ENCODE measurements around the gene PSMD13. TPM values are rescaled to one million over a fixed set of nuclear protein-coding genes. Genes with fewer than 3 reads are reported as not detected.

The PSMD13 gene
- total and polyA plus RNA-seq, 2 of the 4 experiments (the other 2 are of a cell fraction) = 177 to 217 TPM

DNA sequence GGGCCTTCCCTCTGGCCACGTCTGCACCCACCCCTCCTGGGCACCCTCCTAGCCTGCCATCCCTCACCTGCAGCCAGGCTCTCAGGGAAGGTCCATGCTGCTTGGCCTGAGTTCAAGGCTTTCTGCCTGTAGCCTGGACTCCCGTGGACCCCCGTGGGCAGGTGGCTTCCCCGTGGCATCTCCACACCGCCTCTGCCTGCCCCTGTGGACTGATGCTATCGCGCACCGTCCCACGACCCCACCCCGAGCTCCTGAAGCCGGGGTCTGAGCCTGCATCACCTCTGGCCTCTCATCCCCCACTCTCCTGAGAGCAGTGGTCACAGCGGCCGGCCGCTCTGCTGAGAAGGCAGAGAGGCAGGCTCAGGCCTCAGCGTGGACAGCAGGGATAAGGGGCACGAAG is 58.0 kb downstream of the PSMD13 start:
- Histone ChIP-seq H3K9me1 (ENCODE audit: insufficient read depth, low read length) (no peaks in the 10 kb centered on the region), H3K23ac (ENCODE audit: low read depth, low read length) (no peak overlapping the region), H2AK5ac (ENCODE audit: low read depth, low read length) (no peak overlapping the region), H3K27ac (ENCODE audit: insufficient read depth, low read length) (no peak overlapping the region), H2AFZ (replicated peaks; ENCODE audit: low read length, poor library complexity) (no peak overlapping the region), H3K56ac (ENCODE audit: extremely low read depth, insufficient read depth, low read length) (no peak overlapping the region), H2BK15ac (ENCODE audit: low read depth, low read length) (no peak overlapping the region), H4K91ac (ENCODE audit: insufficient read depth, low read depth, low read length) (no peak overlapping the region), H3K4me3 (ENCODE audit: insufficient read depth, low read depth, low read length) (no peak overlapping the region), H3K9ac (ENCODE audit: low read depth, low read length) (no peak overlapping the region), H4K5ac (ENCODE audit: low read depth, low read length) (no peak overlapping the region), H3K79me1 (ENCODE audit: low read depth in 1 of 2, low read length in 2 of 2) (peaks cover 0 to 2% of the 10 kb centered on the region in 2 experiments; a peak in 3 of 4 replicates), H2BK5ac (ENCODE audit: low read depth, low read length, poor library complexity, severe bottlenecking) (no peak overlapping the region), H2AK9ac (replicated peaks; ENCODE audit: low read depth, low read length, poor library complexity) (no peak overlapping the region), H3K9me3 (ENCODE audit: control insufficient read depth, insufficient read depth, low read length) (no peaks in the 10 kb centered on the region), H3K4me2 (ENCODE audit: low read depth, low read length) (no peak overlapping the region), H3K36me3 (ENCODE audit: control insufficient read depth, insufficient read depth, low read length) (peaks cover 19% of the 10 kb centered on the region), H2BK20ac (ENCODE audit: low read depth, low read length) (no peak overlapping the region), H4K8ac (ENCODE audit: low read depth in 2 of 2, low read length in 2 of 2) (no peak overlapping the region), H3K18ac (ENCODE audit: low read depth, low read length) (no peak overlapping the region), H3K14ac (replicated peaks; ENCODE audit: low read depth, low read length) (no peak overlapping the region), H2BK120ac (ENCODE audit: low read depth, low read length) (no peak overlapping the region), H3K4ac (ENCODE audit: low read depth, low read length) (no peak overlapping the region), H3K27me3 (ENCODE audit: control insufficient read depth, insufficient read depth, low read length) (no peaks in the 10 kb centered on the region; the same call in 1 of the 2 replicates), H4K20me1 (ENCODE audit: insufficient read depth, low read length) (no peaks in the 10 kb centered on the region), H3K4me1 (ENCODE audit: control insufficient read depth, insufficient read depth, low read length) (peaks cover under 1% of the 10 kb centered on the region; the same call in 1 of the 2 replicates)
- BruUV-seq (replicated peaks) = no TSS peak
- dilution Hi-C loops (cut with HindIII; ENCODE audit: low sequenced_read_pairs, unreplicated experiment) (no loop called here), intact Hi-C loops (cut with micrococcal nuclease) (no loop called here), in situ Hi-C loops (cut with MboI; ENCODE audit: low sequenced_read_pairs) (no loop called here)
- DNase-seq (no peak), ATAC-seq (ENCODE audit: low read depth) (no peak)
- no peak for TF ChIP-seq CEBPB (IDR thresholded peaks at IDR 0.05; ENCODE audit: low read depth, low read length)
- TF ChIP-seq ELK1 (IDR thresholded peaks at IDR 0.05; ENCODE audit: borderline replicate concordance, low read depth, low read length) = no peak
- TF ChIP-seq RAD21 (IDR thresholded peaks at IDR 0.05; ENCODE audit: low read length) = no peak
- no peak for TF ChIP-seq RCOR1 (IDR thresholded peaks at IDR 0.05; ENCODE audit: insufficient replicate concordance, low read length)
- no peak for TF ChIP-seq NFE2L2 (IDR thresholded peaks at IDR 0.05; ENCODE audit: low read depth, low read length)
- TF ChIP-seq BHLHE40 (IDR thresholded peaks at IDR 0.05; ENCODE audit: low read depth, low read length) = no peak
- no peak for TF ChIP-seq CHD1 (IDR thresholded peaks at IDR 0.05; ENCODE audit: low read depth, low read length)
- no peak for TF ChIP-seq MAZ (IDR thresholded peaks at IDR 0.05; ENCODE audit: borderline replicate concordance, low read depth, low read length)
- TF ChIP-seq FOS (IDR thresholded peaks at IDR 0.05; ENCODE audit: low read depth, low read length) = no peak
- TF ChIP-seq CTCF (conservative IDR thresholded peaks at IDR 0.05; ENCODE audit: low read depth, low read length) = no peak
- no peak for TF ChIP-seq POLR2A (IDR thresholded peaks at IDR 0.05; ENCODE audit: low read depth, low read length)
- 90% methylated on average over 10 of the region's 16 CpGs; no CpG with 5 or more reads in 1 of the 2 experiments for WGBS, 2 experiments (ENCODE audit: extremely low coverage in 2 of 2, insufficient read length in 1 of 2)
- CTCF ChIA-PET = no interaction called here
- POLR2A ChIA-PET (ENCODE audit: unreplicated experiment) = no interaction called here
